HepG2 (cell line): ENCODE data around the gene XRN1.

Experiments used
- CTCF ChIP-seq: sonication (generic); formaldehyde crosslinking; IDR thresholded peaks from 2 replicates; pipeline ENCODE4 v1.5.0; 2020; ENCODE audit warnings: mild to moderate bottlenecking, missing genetic modification reagents, moderate library complexity
- EEA1 ChIP-seq: sonication (generic); formaldehyde crosslinking; IDR thresholded peaks from 2 replicates; pipeline ENCODE4 v1.5.1; 2020; ENCODE audit warnings: mild to moderate bottlenecking, missing genetic modification reagents, borderline replicate concordance
- NR2F2 ChIP-seq: IDR thresholded peaks from 2 replicates; pipeline ENCODE4 v1.6.1; 2012; ENCODE audit warnings: low read depth, inconsistent platforms, borderline replicate concordance
- POLR2AphosphoS5 ChIP-seq: IDR thresholded peaks from 2 replicates; pipeline ENCODE4 v1.6.1; 2012; ENCODE audit warnings: low read depth, low read length
- THAP7 ChIP-seq: sonication (generic); formaldehyde crosslinking; IDR thresholded peaks from 2 replicates; pipeline ENCODE4 v1.8.1; 2023; ENCODE audit warnings: mild to moderate bottlenecking, missing genetic modification reagents
- ZNF253 ChIP-seq: sonication (generic); formaldehyde crosslinking; IDR thresholded peaks from 2 replicates; pipeline ENCODE4 v1.8.0; 2022; ENCODE audit warnings: mild to moderate bottlenecking, missing genetic modification reagents, borderline replicate concordance

- TF ChIP-seq THAP7 (CRISPR knock-in tag) (no peak), POLR2AphosphoS5 (no peak), CTCF (CRISPR knock-in tag) (no peak), NR2F2 (no peak), EEA1 (CRISPR knock-in tag) (no peak), ZNF253 (CRISPR knock-in tag) (no peak)
Measured at GRCh38 chr3:142467768-142468167, 19.9 kb upstream of the XRN1 start.
